Natural killer cell (primary cell): ENCODE measurements around the gene HK1. TPM values are rescaled to one million over a fixed set of nuclear protein-coding genes. Genes with fewer than 3 reads are reported as not detected.
A peak's percentile ranks its signal among the peaks of the same experiment; 100 is the strongest.

Experiments
- ATAC-seq, 3 donors: fragments of 150-1000 bp in 2 of 3; fragments of 200-7000 bp in 1 of 3; cut with Tn5 transposase; 1 replicate in 1 of 3; 2 replicates in 2 of 3; pipeline ENCODE4 v1.10.0; 2021; ENCODE audit warnings: mild to moderate bottlenecking in 2 of 3, moderate library complexity in 2 of 3
- DNase-seq, 2 donors: peaks; one replicate each; pipeline versions ENCODE4 v3.0.0 to v3.0.0-alpha.2; 2013 to 2021; ENCODE audit warnings: mixed read lengths in 1 of 2
- H3K27ac ChIP-seq: one replicate; pipeline ENCODE4 v1.5.1; 2013; ENCODE audit warnings: mild to moderate bottlenecking, low read length
- H3K27me3 ChIP-seq: one replicate; pipeline ENCODE4 v1.6.1; 2013; ENCODE audit warnings: low read length; ENCODE audit not compliant: control insufficient read depth, insufficient read depth
- H3K36me3 ChIP-seq: one replicate; pipeline ENCODE4 v1.6.1; 2013; ENCODE audit warnings: low read length; ENCODE audit not compliant: control insufficient read depth, insufficient read depth
- H3K4me1 ChIP-seq: one replicate; pipeline ENCODE4 v1.6.1; 2013; ENCODE audit warnings: low read length; ENCODE audit not compliant: control insufficient read depth, insufficient read depth
- H3K4me3 ChIP-seq: one replicate; pipeline ENCODE4 v1.5.1; 2013; ENCODE audit warnings: low read length
- H3K9me3 ChIP-seq: one replicate; pipeline ENCODE4 v1.6.1; 2013; ENCODE audit warnings: low read length; ENCODE audit not compliant: control insufficient read depth, insufficient read depth
- H3K27ac Mint-ChIP-seq, 2 donors: one replicate each; pipeline ENCODE4 v1.8.0; 2022; ENCODE audit warnings: mild to moderate bottlenecking in 2 of 2, mixed read lengths in 2 of 2, moderate library complexity in 1 of 2
- H3K27me3 Mint-ChIP-seq, 2 donors: one replicate each; pipeline ENCODE4 v1.8.0; 2022; ENCODE audit warnings: low read depth in 2 of 2, mixed read lengths in 2 of 2
- H3K36me3 Mint-ChIP-seq: one replicate; pipeline ENCODE4 v1.8.0; 2022; ENCODE audit warnings: mixed read lengths
- H3K4me1 Mint-ChIP-seq, 2 donors: one replicate each; pipeline ENCODE4 v1.8.0; 2022; ENCODE audit warnings: mixed read lengths in 2 of 2
- H3K4me3 Mint-ChIP-seq: one replicate; pipeline ENCODE4 v1.8.0; 2022; ENCODE audit warnings: mild to moderate bottlenecking, moderate library complexity, mixed read lengths
- H3K9me3 Mint-ChIP-seq, 2 donors: one replicate each; pipeline ENCODE4 v1.8.0; 2022; ENCODE audit warnings: mixed read lengths in 2 of 2
- WGBS: methylation state at CpG from one replicate; pipeline ENCODE4 v1.1.7; 2013; ENCODE audit warnings: missing lambda C conversion rate; ENCODE audit not compliant: insufficient coverage; 5-methylcytosine and 5-hydroxymethylcytosine counted together
- intact Hi-C: fragments of 100-400 bp; cut with micrococcal nuclease; formaldehyde crosslinking; loops from one replicate; pipeline ENCODE4 v1.14.2; 2022
- total RNA-seq, 4 donors: library from RNA; stranded (reverse); fragments of 120-200 nt in 1 of 4; gene quantifications; one replicate each; pipeline versions ENCODE4 v1.2.3 to v1.2.4, GENCODE V29; 2013 to 2022
- TF ChIP-seq, protein P1 (sequence below): fragments of 200-600 bp; IDR thresholded peaks from one replicate; pipeline ENCODE4 v1.8.0; 2022; ENCODE audit warnings: antibody characterized with exemption

The HK1 gene
- total RNA-seq, 3 donors from 2014 or later (not counting 1 experiment from before 2014, with no cell fraction given) = 58.4 to 72.6 (median 69.5) TPM

DNA sequence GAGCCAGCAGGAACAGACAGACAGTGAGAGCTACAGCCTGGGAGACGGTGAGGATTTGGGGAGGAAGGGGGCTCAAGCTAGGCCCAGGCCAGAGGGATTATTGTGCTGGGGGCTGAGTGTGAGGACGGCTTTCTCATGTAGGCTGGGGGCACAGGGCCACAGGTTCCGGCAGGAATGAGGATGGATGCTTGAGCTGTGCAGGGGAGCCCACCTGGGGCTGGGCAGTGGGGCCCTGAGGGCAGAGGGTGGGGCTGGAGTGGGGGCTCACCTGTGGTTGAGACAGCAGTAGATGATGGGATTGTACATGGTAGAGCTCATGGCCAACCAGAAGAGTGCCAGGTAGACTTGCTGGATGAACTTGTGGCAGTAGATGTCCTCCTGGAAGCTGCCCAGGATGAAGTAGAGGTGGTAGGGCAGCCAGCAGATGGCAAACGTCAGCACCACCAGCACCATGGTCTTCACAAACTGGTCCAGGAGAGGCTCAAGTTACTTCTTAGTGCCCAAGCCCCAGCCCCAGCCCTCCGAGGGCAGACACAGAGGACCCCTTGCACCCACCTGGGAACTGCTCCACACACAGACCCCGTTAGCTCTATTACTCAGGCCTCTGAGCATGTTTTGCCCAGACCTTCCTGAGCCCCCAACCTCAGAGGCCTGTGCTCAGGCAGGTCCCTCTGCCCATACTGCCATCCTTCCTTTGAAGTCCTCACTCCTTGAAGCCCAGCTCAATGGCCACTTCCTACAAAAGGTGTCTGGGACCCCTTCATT, 128.7 kb downstream of the HK1 start:
- H3K27ac Mint-ChIP-seq = peak overlapping the region in 1 of 2 donors; percentile 91
- Histone ChIP-seq H3K27ac (no peak overlapping the region), H3K36me3 (peaks cover 8% of the 10 kb centered on the region), H3K4me3 (no peak overlapping the region), H3K9me3 (no peaks in the 10 kb centered on the region), H3K27me3 (no peaks in the 10 kb centered on the region), H3K4me1 (peaks cover 16% of the 10 kb centered on the region)
- 92% methylated on average over 6 of the region's 6 CpGs for WGBS
- no peaks in the 10 kb centered on the region for H3K9me3 Mint-ChIP-seq
- no peak for ATAC-seq
- H3K36me3 Mint-ChIP-seq = no peaks in the 10 kb centered on the region
- no peak overlapping the region for H3K4me3 Mint-ChIP-seq
- DNase-seq = peak in 1 of 2 donors; percentile 17
- TF ChIP-seq, protein P1, sequence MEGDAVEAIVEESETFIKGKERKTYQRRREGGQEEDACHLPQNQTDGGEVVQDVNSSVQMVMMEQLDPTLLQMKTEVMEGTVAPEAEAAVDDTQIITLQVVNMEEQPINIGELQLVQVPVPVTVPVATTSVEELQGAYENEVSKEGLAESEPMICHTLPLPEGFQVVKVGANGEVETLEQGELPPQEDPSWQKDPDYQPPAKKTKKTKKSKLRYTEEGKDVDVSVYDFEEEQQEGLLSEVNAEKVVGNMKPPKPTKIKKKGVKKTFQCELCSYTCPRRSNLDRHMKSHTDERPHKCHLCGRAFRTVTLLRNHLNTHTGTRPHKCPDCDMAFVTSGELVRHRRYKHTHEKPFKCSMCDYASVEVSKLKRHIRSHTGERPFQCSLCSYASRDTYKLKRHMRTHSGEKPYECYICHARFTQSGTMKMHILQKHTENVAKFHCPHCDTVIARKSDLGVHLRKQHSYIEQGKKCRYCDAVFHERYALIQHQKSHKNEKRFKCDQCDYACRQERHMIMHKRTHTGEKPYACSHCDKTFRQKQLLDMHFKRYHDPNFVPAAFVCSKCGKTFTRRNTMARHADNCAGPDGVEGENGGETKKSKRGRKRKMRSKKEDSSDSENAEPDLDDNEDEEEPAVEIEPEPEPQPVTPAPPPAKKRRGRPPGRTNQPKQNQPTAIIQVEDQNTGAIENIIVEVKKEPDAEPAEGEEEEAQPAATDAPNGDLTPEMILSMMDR = no peak
- no peaks in the 10 kb centered on the region for H3K27me3 Mint-ChIP-seq
- intact Hi-C loops = loop anchor here (5.0 kb wide), 2 partner anchors 100 to 450 kb away; partner anchors contain the start of gene DDX21
- peaks cover 7 to 19% of the 10 kb centered on the region in 2 donors for H3K4me1 Mint-ChIP-seq

- ATAC-seq (no peak), DNase-seq (peak; percentile 17 to 63)
- Histone ChIP-seq H3K4me1 (peaks cover 16% of the 10 kb centered on the region), H3K4me3 (no peak overlapping the region), H3K27me3 (no peaks in the 10 kb centered on the region), H3K27ac (peak overlapping the region; percentile 56), H3K9me3 (no peaks in the 10 kb centered on the region), H3K36me3 (peaks cover 3% of the 10 kb centered on the region)
- Mint-ChIP-seq H3K36me3 (no peaks in the 10 kb centered on the region), H3K9me3 (no peaks in the 10 kb centered on the region), H3K27ac (peak overlapping the region; percentile 83 to 91), H3K27me3 (no peaks in the 10 kb centered on the region), H3K4me3 (peak overlapping the region; percentile 60), H3K4me1 (peaks cover 7 to 19% of the 10 kb centered on the region in 2 donors)
- intact Hi-C loops = loop anchor here (5.0 kb wide), 2 partner anchors 100 to 450 kb away; partner anchors contain the start of gene DDX21
- TF ChIP-seq, protein P1 = no peak
- WGBS = 72% methylated on average over 14 of the region's 14 CpGs
These were observed 129.5 kb downstream of the HK1 start for GRCh38 chr10:69407621-69408301.

GRCh38 chr10:69408318-69409175, 130.3 kb downstream of the HK1 start:
- Mint-ChIP-seq H3K36me3 (no peaks in the 10 kb centered on the region), H3K4me1 (peaks cover 7 to 23% of the 10 kb centered on the region in 2 donors), H3K27me3 (no peaks in the 10 kb centered on the region), H3K27ac (peak overlapping the region; percentile 83 to 91), H3K9me3 (no peaks in the 10 kb centered on the region), H3K4me3 (peak overlapping the region; percentile 82)
- peak overlapping the region; percentile 9 for H3K4me3 ChIP-seq
- no peaks in the 10 kb centered on the region for H3K9me3 ChIP-seq
- DNase-seq (peak; percentile 90 to 97), ATAC-seq (peak; percentile 91 to 96 (median 91))
- no peaks in the 10 kb centered on the region for H3K36me3 ChIP-seq
- WGBS = 4% methylated on average over 53 of the region's 64 CpGs
- TF ChIP-seq, protein P1 = peak; percentile 80
- H3K4me1 ChIP-seq = peaks cover 21% of the 10 kb centered on the region
- H3K27ac ChIP-seq = peak overlapping the region; percentile 84
- H3K27me3 ChIP-seq = no peaks in the 10 kb centered on the region
- intact Hi-C loops = loop anchor here (5.0 kb wide), 2 partner anchors 99 to 451 kb away; partner anchors contain the start of gene DDX21
